ENCODE data around the gene UCN2. TPM values are rescaled to one million over a fixed set of nuclear protein-coding genes. Genes with fewer than 3 reads are reported as not detected.
A peak's percentile ranks its signal among the peaks of the same experiment; 100 is the strongest.

Gene UCN2
- total and polyA plus RNA-seq, 4 donors: 0.07 to 0.18 (median 0.16) TPM; not detected in 1

DNA sequence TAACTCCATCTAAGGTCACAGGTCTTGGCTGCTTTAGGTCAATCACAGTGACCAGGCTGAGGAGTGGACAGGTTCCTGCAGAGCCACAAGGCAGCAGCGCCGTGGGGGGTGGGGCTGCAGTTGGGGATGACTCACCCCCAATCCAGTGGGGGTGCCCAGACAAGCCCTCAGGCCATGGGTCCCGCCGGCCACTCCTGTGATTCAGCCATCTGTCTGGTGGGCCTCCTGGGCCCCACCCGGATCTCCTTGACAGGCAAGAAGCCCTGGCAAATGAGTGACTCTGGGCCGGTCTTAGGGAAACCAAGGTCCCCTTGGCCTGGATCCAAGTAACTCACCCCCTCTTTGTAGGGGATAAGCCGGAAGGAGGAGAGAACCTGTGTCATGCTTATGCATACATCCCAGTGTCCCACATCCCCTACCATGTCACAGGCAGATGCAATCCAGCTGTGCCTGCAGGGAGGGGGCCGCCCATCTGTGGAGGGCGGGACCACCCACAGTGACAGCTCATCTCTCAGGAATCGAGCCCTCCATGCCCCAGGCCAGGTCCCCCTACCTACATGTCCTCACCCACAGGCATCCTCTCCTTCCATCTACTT, 32.0 kb upstream of the UCN2 start:
- Histone ChIP-seq H3K27ac (ENCODE audit: low read depth in 1 of 2, low read length in 1 of 2) (no peak overlapping the region), H3K9me3 (ENCODE audit: control insufficient read depth in 4 of 4, insufficient read depth in 3 of 4, low read length in 3 of 4) (no peaks in the 10 kb centered on the region), H3K4me3 (no peak overlapping the region), H3K36me3 (ENCODE audit: control insufficient read depth in 4 of 4, insufficient read depth in 4 of 4, low read length in 4 of 4) (peaks cover 2 to 31% (median 15%) of the 10 kb centered on the region in 4 donors), H3K4me1 (ENCODE audit: control insufficient read depth in 5 of 5, insufficient read depth in 5 of 5, low read length in 5 of 5) (peaks cover 2 to 36% (median 11%) of the 10 kb centered on the region in 5 donors), H3K9ac (ENCODE audit: insufficient read depth in 1 of 2, low read length in 2 of 2) (peak overlapping the region in 1 of 2 donors; percentile 13), H3K27me3 (ENCODE audit: control insufficient read depth in 3 of 3, insufficient read depth in 3 of 3, low read length in 2 of 3) (peaks cover 0 to 17% (median 0%) of the 10 kb centered on the region in 3 donors)
- ATAC-seq (ENCODE audit: insufficient read depth, low FRiP score) (peak; percentile 32), DNase-seq (peak; percentile 49 to 53 (median 52))
- 25 to 47% methylated on average over 10 of the region's 10 CpGs for WGBS, 2 donors
- TF ChIP-seq CTCF (IDR thresholded peaks at IDR 0.05; ENCODE audit: control extremely low read depth, extremely low read depth): no peak

DNA sequence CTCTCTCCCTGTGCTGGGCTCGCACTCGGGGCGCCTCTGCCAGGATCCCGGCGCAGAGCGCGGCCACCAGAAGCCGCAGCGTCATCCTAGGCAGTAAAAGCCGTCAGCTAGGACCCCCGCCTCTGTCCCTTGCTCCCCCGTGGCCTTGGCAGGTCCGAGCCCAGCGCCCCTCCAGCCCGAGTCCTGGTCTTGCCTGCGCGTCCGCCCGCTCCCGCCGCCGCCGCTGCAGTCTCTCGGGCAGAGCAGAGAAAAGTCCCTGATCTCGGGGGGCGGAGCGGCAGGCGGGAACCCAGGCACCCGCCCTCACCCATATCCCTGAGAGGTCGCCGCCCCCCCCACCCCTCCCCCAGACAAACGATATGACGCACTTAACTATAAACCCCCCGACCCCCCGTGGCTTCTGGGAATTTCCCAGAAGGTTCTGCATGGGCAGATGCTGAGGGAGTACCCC, 31.5 kb upstream of the UCN2 start, which contains the start of gene COL7A1:
Gene COL7A1 (minus strand): TSS at position 255 of the 451 bp plus-strand sequence. CDS start 170 bp downstream, at position 85.
- TF ChIP-seq CTCF (IDR thresholded peaks at IDR 0.05; ENCODE audit: control extremely low read depth, extremely low read depth): no peak
- H3K4me3 ChIP-seq: no peak within 1 kb of the TSS
- ATAC-seq (ENCODE audit: insufficient read depth, low FRiP score) (no peak), DNase-seq (peak; percentile 9 to 33 (median 23))
- 5 to 18% methylated on average over 31 to 35 of the region's 35 CpGs for WGBS, 2 donors
- no peak within 1 kb of the TSS for H3K27ac ChIP-seq (ENCODE audit: low read depth in 1 of 2, low read length in 1 of 2)
- peaks cover 0 to 26% (median 12%) of the 10 kb centered on the region in 4 donors for H3K36me3 ChIP-seq (ENCODE audit: control insufficient read depth in 4 of 4, insufficient read depth in 4 of 4, low read length in 4 of 4)
- no peaks in the 10 kb centered on the region for H3K9me3 ChIP-seq (ENCODE audit: control insufficient read depth in 4 of 4, insufficient read depth in 3 of 4, low read length in 3 of 4)
- peak within 1 kb of the TSS; percentile 11 to 23 for H3K9ac ChIP-seq (ENCODE audit: insufficient read depth in 1 of 2, low read length in 2 of 2)
- H3K27me3 ChIP-seq (ENCODE audit: control insufficient read depth in 3 of 3, insufficient read depth in 3 of 3, low read length in 2 of 3): peaks cover 0 to 17% (median 0%) of the 10 kb centered on the region in 3 donors
- peaks cover 2 to 36% (median 11%) of the 10 kb centered on the region in 5 donors for H3K4me1 ChIP-seq (ENCODE audit: control insufficient read depth in 5 of 5, insufficient read depth in 5 of 5, low read length in 5 of 5)

DNA sequence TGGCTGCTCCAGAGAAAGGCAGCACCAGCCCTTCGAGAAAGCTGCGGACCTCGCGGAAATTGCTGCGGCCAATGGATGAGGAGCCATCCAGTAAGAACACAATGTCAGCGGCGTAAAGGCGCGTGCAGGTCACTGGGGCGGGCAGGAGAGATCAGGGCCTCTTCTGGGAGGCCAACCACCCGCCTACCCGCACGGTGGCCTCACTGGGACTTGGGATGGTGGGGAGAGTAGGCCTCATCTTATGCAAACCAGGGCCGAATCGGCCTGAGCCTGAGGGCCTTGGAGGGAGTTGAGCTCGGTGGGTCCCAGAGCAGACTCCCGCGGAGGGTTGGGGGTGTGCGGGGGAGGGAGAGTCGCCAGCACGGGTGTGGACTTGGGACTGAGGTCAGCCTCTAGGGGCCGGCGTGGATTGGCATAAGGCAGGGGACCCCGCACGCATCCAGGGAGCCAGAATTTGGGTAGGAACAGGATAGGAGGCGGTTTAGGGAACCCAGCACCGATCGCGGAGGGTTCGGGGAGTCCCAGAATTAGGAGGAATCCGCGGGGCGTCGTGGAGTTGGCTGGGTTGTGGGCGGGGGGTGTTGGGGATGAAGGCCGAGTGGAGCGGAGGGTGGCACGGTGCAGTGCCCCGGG, 31.0 kb upstream of the UCN2 start:
- DNase-seq (peak in 2 of 3 donors; percentile 22 to 34), ATAC-seq (ENCODE audit: insufficient read depth, low FRiP score) (no peak)
- peaks cover 2 to 36% (median 11%) of the 10 kb centered on the region in 5 donors for H3K4me1 ChIP-seq (ENCODE audit: control insufficient read depth in 5 of 5, insufficient read depth in 5 of 5, low read length in 5 of 5)
- WGBS, 2 donors: 29 to 43% methylated on average over 39 of the region's 39 CpGs
- H3K27me3 ChIP-seq (ENCODE audit: control insufficient read depth in 3 of 3, insufficient read depth in 3 of 3, low read length in 2 of 3): peaks cover 0 to 17% (median 0%) of the 10 kb centered on the region in 3 donors
- H3K4me3 ChIP-seq: no peak overlapping the region
- H3K27ac ChIP-seq (ENCODE audit: low read depth in 1 of 2, low read length in 1 of 2): no peak overlapping the region
- peaks cover 0 to 20% (median 7%) of the 10 kb centered on the region in 4 donors for H3K36me3 ChIP-seq (ENCODE audit: control insufficient read depth in 4 of 4, insufficient read depth in 4 of 4, low read length in 4 of 4)
- TF ChIP-seq CTCF (IDR thresholded peaks at IDR 0.05; ENCODE audit: control extremely low read depth, extremely low read depth): no peak
- peak overlapping the region; percentile 11 to 23 for H3K9ac ChIP-seq (ENCODE audit: insufficient read depth in 1 of 2, low read length in 2 of 2)
- H3K9me3 ChIP-seq (ENCODE audit: control insufficient read depth in 4 of 4, insufficient read depth in 3 of 4, low read length in 3 of 4): no peaks in the 10 kb centered on the region

Data from lung (tissue), 12 donors.